ENCODE measurements around the gene FHL5. TPM values are rescaled to one million over a fixed set of nuclear protein-coding genes. Genes with fewer than 3 reads are reported as not detected.

The FHL5 gene
- total RNA-seq, 6 experiments from 2014 or later, result 0.20 to 0.33 (median 0.28) TPM; not detected in 2

GRCh38 chr6:96611342-96611991 lies 48.5 kb downstream of the FHL5 start:
- WGBS (ENCODE audit: insufficient coverage, low coverage, low lambda C conversion rate, missing lambda C conversion rate), result 50% methylated on average over 1 of the region's 1 CpG
- intact Hi-C loops (cut with DNase I), result no loop called here
- H3K36me3 ChIP-seq, result no peaks in the 10 kb centered on the region
- H3K27ac ChIP-seq, result no peak overlapping the region
- H3K4me1 ChIP-seq, result no peaks in the 10 kb centered on the region
- no peaks in the 10 kb centered on the region for H3K9me3 ChIP-seq
- TF ChIP-seq, protein P1, sequence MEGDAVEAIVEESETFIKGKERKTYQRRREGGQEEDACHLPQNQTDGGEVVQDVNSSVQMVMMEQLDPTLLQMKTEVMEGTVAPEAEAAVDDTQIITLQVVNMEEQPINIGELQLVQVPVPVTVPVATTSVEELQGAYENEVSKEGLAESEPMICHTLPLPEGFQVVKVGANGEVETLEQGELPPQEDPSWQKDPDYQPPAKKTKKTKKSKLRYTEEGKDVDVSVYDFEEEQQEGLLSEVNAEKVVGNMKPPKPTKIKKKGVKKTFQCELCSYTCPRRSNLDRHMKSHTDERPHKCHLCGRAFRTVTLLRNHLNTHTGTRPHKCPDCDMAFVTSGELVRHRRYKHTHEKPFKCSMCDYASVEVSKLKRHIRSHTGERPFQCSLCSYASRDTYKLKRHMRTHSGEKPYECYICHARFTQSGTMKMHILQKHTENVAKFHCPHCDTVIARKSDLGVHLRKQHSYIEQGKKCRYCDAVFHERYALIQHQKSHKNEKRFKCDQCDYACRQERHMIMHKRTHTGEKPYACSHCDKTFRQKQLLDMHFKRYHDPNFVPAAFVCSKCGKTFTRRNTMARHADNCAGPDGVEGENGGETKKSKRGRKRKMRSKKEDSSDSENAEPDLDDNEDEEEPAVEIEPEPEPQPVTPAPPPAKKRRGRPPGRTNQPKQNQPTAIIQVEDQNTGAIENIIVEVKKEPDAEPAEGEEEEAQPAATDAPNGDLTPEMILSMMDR (IDR thresholded peaks at IDR 0.05), result no peak
- no peak for TF ChIP-seq POLR2A (IDR thresholded peaks at IDR 0.05)
- H3K27me3 ChIP-seq, result no peaks in the 10 kb centered on the region
- DNase-seq (no peak), ATAC-seq (no peak)
- H3K4me3 ChIP-seq, result no peak overlapping the region

DNA sequence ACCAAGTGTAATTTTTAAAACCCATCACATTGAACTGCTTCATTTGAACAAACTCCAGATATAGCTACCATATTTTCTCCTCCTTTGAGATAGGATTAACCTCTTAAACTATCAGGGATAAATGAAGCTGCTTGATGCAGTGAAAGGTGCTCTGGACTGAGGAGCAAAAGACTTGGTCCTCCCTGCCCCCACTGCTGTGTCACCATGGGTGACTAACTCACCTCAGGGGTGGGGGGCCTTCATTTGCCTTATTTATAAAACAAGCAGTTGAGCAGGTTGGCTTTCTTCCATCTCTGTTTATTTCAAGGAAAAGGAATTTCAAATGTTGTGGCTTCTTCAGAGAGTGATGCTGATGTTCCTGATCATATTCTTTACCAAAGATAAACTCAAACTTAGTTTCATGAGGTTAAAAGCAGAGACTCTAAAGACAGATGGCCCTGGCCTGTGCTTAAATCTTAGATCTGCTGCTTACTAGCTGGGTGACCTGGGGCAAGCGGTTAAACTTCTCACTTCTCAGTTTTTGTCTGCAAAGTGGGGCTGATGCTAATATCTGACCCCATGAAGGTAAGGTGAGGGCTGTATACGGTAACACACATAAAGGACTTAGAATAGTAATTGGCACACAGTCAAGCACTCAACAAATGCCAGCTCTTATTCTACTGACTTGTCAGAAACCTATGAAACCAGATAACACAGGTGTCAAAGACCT lies 50.5 kb downstream of the FHL5 start:
- intact Hi-C loops (cut with DNase I), result no loop called here
- no peak for DNase-seq

DNA sequence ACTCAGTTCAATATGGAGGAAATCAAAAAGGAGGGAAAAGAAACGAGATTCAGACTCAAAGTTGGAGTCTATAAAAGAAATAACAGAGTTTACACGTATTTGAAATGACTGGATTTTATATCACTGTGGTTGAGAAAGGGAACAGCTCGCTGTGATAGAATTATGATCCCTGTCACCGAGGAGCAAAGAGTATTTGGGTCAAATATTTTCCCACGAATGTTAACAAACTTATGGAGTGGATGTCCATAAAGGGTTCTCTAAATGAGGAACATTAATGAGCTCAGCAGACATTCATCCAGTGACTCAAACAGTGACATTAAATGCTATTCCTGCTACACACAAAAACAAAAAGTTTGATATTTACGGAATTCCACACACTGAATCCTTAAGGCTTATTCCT lies 57.9 kb downstream of the FHL5 start:
- TF ChIP-seq, protein P1 (IDR thresholded peaks at IDR 0.05), result no peak
- TF ChIP-seq POLR2A (IDR thresholded peaks at IDR 0.05), result no peak
- DNase-seq (no peak), ATAC-seq (no peak)
- Histone ChIP-seq H3K27ac (no peak overlapping the region), H3K9me3 (no peaks in the 10 kb centered on the region), H3K27me3 (no peaks in the 10 kb centered on the region), H3K4me1 (no peaks in the 10 kb centered on the region), H3K4me3 (no peak overlapping the region), H3K36me3 (no peaks in the 10 kb centered on the region)
- WGBS (ENCODE audit: insufficient coverage, low coverage, low lambda C conversion rate, missing lambda C conversion rate), result 34% methylated on average over 6 of the region's 6 CpGs
- intact Hi-C loops (cut with DNase I), result no loop called here

More for the DNA sequence above, 50.5 kb downstream of the FHL5 start:
- Histone ChIP-seq H3K27ac (no peak overlapping the region), H3K27me3 (no peaks in the 10 kb centered on the region), H3K4me3 (no peak overlapping the region), H3K36me3 (no peaks in the 10 kb centered on the region), H3K4me1 (no peaks in the 10 kb centered on the region), H3K9me3 (no peaks in the 10 kb centered on the region)
- ATAC-seq, result no peak
- TF ChIP-seq, protein P1 (IDR thresholded peaks at IDR 0.05), result no peak
- TF ChIP-seq POLR2A (IDR thresholded peaks at IDR 0.05), result no peak
- WGBS (ENCODE audit: insufficient coverage, low coverage, low lambda C conversion rate, missing lambda C conversion rate), result 75% methylated on average over 2 of the region's 2 CpGs

DNA sequence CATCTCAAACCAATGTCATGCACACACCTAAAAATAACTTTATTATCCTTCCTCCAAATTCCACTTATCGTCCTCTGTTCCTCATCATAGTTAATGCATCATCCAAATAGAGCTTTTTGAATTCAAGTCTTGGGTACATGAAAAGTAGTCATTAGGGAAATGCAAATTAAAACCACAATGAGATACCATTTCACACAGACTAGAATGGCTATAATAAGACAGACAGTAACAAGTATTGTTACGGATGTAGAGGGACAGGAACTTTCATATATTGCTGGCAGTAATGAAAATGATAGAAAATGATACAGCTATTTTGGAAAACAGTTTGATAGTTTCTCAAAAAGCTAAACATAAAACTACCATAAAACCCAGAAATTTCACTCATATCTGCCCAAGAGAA lies 59.1 kb downstream of the FHL5 start:
- ATAC-seq (no peak), DNase-seq (no peak)
- 31% methylated on average over 2 of the region's 2 CpGs for WGBS (ENCODE audit: insufficient coverage, low coverage, low lambda C conversion rate, missing lambda C conversion rate)
- Histone ChIP-seq H3K27me3 (no peaks in the 10 kb centered on the region), H3K4me1 (no peaks in the 10 kb centered on the region), H3K27ac (no peak overlapping the region), H3K4me3 (no peak overlapping the region), H3K36me3 (no peaks in the 10 kb centered on the region), H3K9me3 (no peaks in the 10 kb centered on the region)
- intact Hi-C loops (cut with DNase I), result no loop called here
- no peak for TF ChIP-seq POLR2A (IDR thresholded peaks at IDR 0.05)
- TF ChIP-seq, protein P1 (IDR thresholded peaks at IDR 0.05), result no peak
